GM18520 (cell line): ENCODE results near the gene MED12L.

Experiments used
- ATAC-seq: cut with Tn5 transposase; IDR thresholded peaks from one replicate; pipeline ENCODE4 v1.9.1; 2021; ENCODE audit not compliant: unreplicated experiment

The MED12L gene

GRCh38 chr3:151283907-151284461 lies 198.5 kb downstream of the MED12L start:
- no peak for ATAC-seq

GRCh38 chr3:151285940-151286339 lies 200.5 kb downstream of the MED12L start:
- ATAC-seq: no peak

GRCh38 chr3:151289445-151289844 lies 204.0 kb downstream of the MED12L start:
- no peak for ATAC-seq

GRCh38 chr3:151290673-151291072 lies 205.2 kb downstream of the MED12L start:
- ATAC-seq: no peak

- ATAC-seq: no peak
Measured at GRCh38 chr3:151293127-151293526, 207.7 kb downstream of the MED12L start.

- ATAC-seq: no peak
Measured at GRCh38 chr3:151296226-151296625, 210.8 kb downstream of the MED12L start.

- ATAC-seq: no peak
Measured at GRCh38 chr3:151297429-151297828, 212.0 kb downstream of the MED12L start.

- no peak for ATAC-seq
Measured at GRCh38 chr3:151299006-151299405, 213.5 kb downstream of the MED12L start.

- no peak for ATAC-seq
Measured at GRCh38 chr3:151300539-151300938, 215.1 kb downstream of the MED12L start.

GRCh38 chr3:151301787-151302186 lies 216.3 kb downstream of the MED12L start:
- ATAC-seq: no peak

GRCh38 chr3:151303751-151304150 lies 218.3 kb downstream of the MED12L start:
- ATAC-seq: no peak

GRCh38 chr3:151305060-151305774 lies 219.8 kb downstream of the MED12L start:
- no peak for ATAC-seq

- no peak for ATAC-seq
Measured at GRCh38 chr3:151305775-151306151, 220.3 kb downstream of the MED12L start.

- ATAC-seq: no peak
Measured at GRCh38 chr3:151306168-151306810, 220.8 kb downstream of the MED12L start.

GRCh38 chr3:151307131-151307530 lies 221.7 kb downstream of the MED12L start:
- no peak for ATAC-seq

- ATAC-seq: no peak
Measured at GRCh38 chr3:151307583-151308488, 222.4 kb downstream of the MED12L start.

GRCh38 chr3:151309566-151309965 lies 224.1 kb downstream of the MED12L start:
- ATAC-seq: no peak

GRCh38 chr3:151312972-151313371 lies 227.5 kb downstream of the MED12L start:
- no peak for ATAC-seq

GRCh38 chr3:151314137-151314536 lies 228.7 kb downstream of the MED12L start:
- no peak for ATAC-seq

GRCh38 chr3:151314593-151314992 lies 229.1 kb downstream of the MED12L start:
- ATAC-seq: no peak

- ATAC-seq: no peak
Measured at GRCh38 chr3:151315136-151315535, 229.7 kb downstream of the MED12L start.
